Astrocyte (in vitro differentiated cells and primary cell): ENCODE measurements around the gene HYPK. TPM values are rescaled to one million over a fixed set of nuclear protein-coding genes. Genes with fewer than 3 reads are reported as not detected.

Experiments used
- DNase-seq: peaks from one replicate; pipeline ENCODE4 v3.0.0-alpha.2; 2010; ENCODE audit warnings: low read depth
- FAIRE-seq: peaks from 2 replicates; lab custom pipeline; 2011; peaks lifted over from hg19 to GRCh38; lab: Jason Lieb, UNC
- H2AFZ ChIP-seq: 2 replicates; pipeline ENCODE4 v1.6.0; 2012; ENCODE audit warnings: low read depth, low read length, inconsistent platforms
- H3K27ac ChIP-seq: 2 replicates; pipeline ENCODE4 v1.5.1; 2011; ENCODE audit warnings: low read depth, low read length, inconsistent platforms
- H3K27me3 ChIP-seq: 2 replicates; pipeline ENCODE4 v1.6.0; 2011; ENCODE audit warnings: low read length, inconsistent platforms; ENCODE audit not compliant: insufficient read depth
- H3K36me3 ChIP-seq: 2 replicates; pipeline ENCODE4 v1.5.1; 2011; ENCODE audit warnings: low read length, inconsistent platforms; ENCODE audit not compliant: insufficient read depth
- H3K4me1 ChIP-seq: 2 replicates; pipeline ENCODE4 v1.5.1; 2011; ENCODE audit warnings: low read length, inconsistent platforms; ENCODE audit not compliant: insufficient read depth
- H3K4me2 ChIP-seq: 2 replicates; pipeline ENCODE4 v1.6.0; 2012; ENCODE audit warnings: low read length, inconsistent platforms
- H3K4me3 ChIP-seq: 2 replicates; pipeline ENCODE4 v1.5.1; 2011; ENCODE audit warnings: low read depth, mild to moderate bottlenecking, low read length, inconsistent platforms; ENCODE audit not compliant: insufficient read depth
- H3K79me2 ChIP-seq: 2 replicates; pipeline ENCODE4 v1.6.0; 2012; ENCODE audit warnings: mild to moderate bottlenecking, low read length, inconsistent platforms; ENCODE audit not compliant: insufficient read depth
- H3K9ac ChIP-seq: 2 replicates; pipeline ENCODE4 v1.6.0; 2012; ENCODE audit warnings: mild to moderate bottlenecking, low read length, inconsistent platforms
- H3K9me3 ChIP-seq: 2 replicates; pipeline ENCODE4 v1.5.1; 2012; ENCODE audit warnings: low read depth, mild to moderate bottlenecking, low read length, inconsistent platforms; ENCODE audit not compliant: insufficient read depth
- H4K20me1 ChIP-seq: 2 replicates; pipeline ENCODE4 v1.6.0; 2012; ENCODE audit warnings: low read length, inconsistent platforms; ENCODE audit not compliant: insufficient read depth
- H3K27ac Mint-ChIP-seq: one replicate; pipeline ENCODE4 v1.8.0; 2021; ENCODE audit warnings: mild to moderate bottlenecking, mixed read lengths; ENCODE audit not compliant: unreplicated experiment
- H3K27me3 Mint-ChIP-seq: one replicate; pipeline ENCODE4 v1.8.0; 2021; ENCODE audit warnings: low read depth, mixed read lengths; ENCODE audit not compliant: unreplicated experiment
- H3K36me3 Mint-ChIP-seq: one replicate; pipeline ENCODE4 v1.8.0; 2021; ENCODE audit warnings: low read depth, mixed read lengths; ENCODE audit not compliant: unreplicated experiment
- H3K4me1 Mint-ChIP-seq: one replicate; pipeline ENCODE4 v1.8.0; 2021; ENCODE audit warnings: low read depth, mixed read lengths; ENCODE audit not compliant: unreplicated experiment
- H3K4me3 Mint-ChIP-seq: one replicate; pipeline ENCODE4 v1.8.0; 2021; ENCODE audit warnings: mild to moderate bottlenecking, moderate library complexity, mixed read lengths; ENCODE audit not compliant: unreplicated experiment
- H3K9me3 Mint-ChIP-seq: one replicate; pipeline ENCODE4 v1.8.0; 2021; ENCODE audit warnings: mild to moderate bottlenecking, mixed read lengths; ENCODE audit not compliant: unreplicated experiment
- CTCF ChIP-seq: IDR thresholded peaks from 2 replicates; pipeline ENCODE4 v1.5.1; 2011; ENCODE audit warnings: low read depth, mild to moderate bottlenecking, inconsistent platforms, low read length, moderate library complexity; ENCODE audit not compliant: insufficient read depth
- EZH2 ChIP-seq: IDR thresholded peaks from 2 replicates; pipeline ENCODE4 v1.6.1; 2012; ENCODE audit warnings: mild to moderate bottlenecking, low read length, inconsistent platforms; ENCODE audit not compliant: insufficient read depth
- total RNA-seq: library from RNA; stranded (reverse); gene quantifications from 2 replicates; pipeline ENCODE4 v1.2.1, GENCODE V29; 2021

HYPK gene
- total RNA-seq, 1 donor from 2014 or later = 15.7 TPM

GRCh38 chr15:43792761-43793476 is 7.5 kb upstream of the HYPK start:
- Mint-ChIP-seq H3K27ac (peak overlapping the region; percentile 99), H3K9me3 (no peaks in the 10 kb centered on the region), H3K36me3 (peaks cover 21% of the 10 kb centered on the region), H3K4me3 (peak overlapping the region; percentile 97), H3K27me3 (no peaks in the 10 kb centered on the region), H3K4me1 (peaks cover 42% of the 10 kb centered on the region)
- H3K27me3 ChIP-seq = no peaks in the 10 kb centered on the region
- peak overlapping the region; percentile 69 for H2AFZ ChIP-seq
- H3K79me2 ChIP-seq = peaks cover 37% of the 10 kb centered on the region
- FAIRE-seq = no peak
- peak overlapping the region; percentile 100 for H3K4me3 ChIP-seq
- peak overlapping the region; percentile 91 for H3K4me2 ChIP-seq
- TF ChIP-seq EZH2 (no peak), CTCF (peak; percentile 4)
- DNase-seq = no peak
- peaks cover 20% of the 10 kb centered on the region for H3K36me3 ChIP-seq
- peak overlapping the region; percentile 100 for H3K9ac ChIP-seq
- peak overlapping the region; percentile 100 for H3K27ac ChIP-seq
- no peaks in the 10 kb centered on the region for H3K9me3 ChIP-seq
- H3K4me1 ChIP-seq = peaks cover 29% of the 10 kb centered on the region
- H4K20me1 ChIP-seq = peaks cover 44% of the 10 kb centered on the region

DNA sequence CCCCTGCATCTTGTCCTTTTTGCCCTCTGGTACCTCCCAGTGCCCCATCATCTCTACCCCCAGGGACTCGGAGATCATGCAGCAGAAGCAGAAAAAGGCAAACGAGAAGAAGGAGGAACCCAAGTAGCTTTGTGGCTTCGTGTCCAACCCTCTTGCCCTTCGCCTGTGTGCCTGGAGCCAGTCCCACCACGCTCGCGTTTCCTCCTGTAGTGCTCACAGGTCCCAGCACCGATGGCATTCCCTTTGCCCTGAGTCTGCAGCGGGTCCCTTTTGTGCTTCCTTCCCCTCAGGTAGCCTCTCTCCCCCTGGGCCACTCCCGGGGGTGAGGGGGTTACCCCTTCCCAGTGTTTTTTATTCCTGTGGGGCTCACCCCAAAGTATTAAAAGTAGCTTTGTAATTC is 6.8 kb upstream of the HYPK start:
- peaks cover 49% of the 10 kb centered on the region for H3K4me1 Mint-ChIP-seq
- Histone ChIP-seq H3K79me2 (peaks cover 37% of the 10 kb centered on the region), H3K9me3 (no peaks in the 10 kb centered on the region), H4K20me1 (peaks cover 44% of the 10 kb centered on the region), H3K4me2 (peak overlapping the region; percentile 91), H2AFZ (no peak overlapping the region), H3K4me3 (peak overlapping the region; percentile 100), H3K27me3 (no peaks in the 10 kb centered on the region), H3K36me3 (peaks cover 20% of the 10 kb centered on the region), H3K9ac (peak overlapping the region; percentile 100), H3K27ac (no peak overlapping the region), H3K4me1 (peaks cover 29% of the 10 kb centered on the region)
- no peaks in the 10 kb centered on the region for H3K9me3 Mint-ChIP-seq
- peak overlapping the region; percentile 99 for H3K27ac Mint-ChIP-seq
- DNase-seq (no peak), FAIRE-seq (no peak)
- H3K27me3 Mint-ChIP-seq = no peaks in the 10 kb centered on the region
- peaks cover 26% of the 10 kb centered on the region for H3K36me3 Mint-ChIP-seq
- no peak for TF ChIP-seq CTCF
- TF ChIP-seq EZH2 = no peak
- peak overlapping the region; percentile 97 for H3K4me3 Mint-ChIP-seq
